Activated naive CD8-positive, alpha-beta T cell treated with anti-CD3 and anti-CD28 coated beads for 36 hours (primary cell): ENCODE data around the gene ACAD11. TPM values are rescaled to one million over a fixed set of nuclear protein-coding genes. Genes with fewer than 3 reads are reported as not detected.
"Not testable (repeated sequence)": the region's sequence is repeated elsewhere in the genome, so short reads cannot be mapped to it uniquely, and the experiment has no call there.

ENCODE experiments used
- DNase-seq: peaks from one replicate; pipeline ENCODE4 v3.0.0; 2021
- H3K27ac Mint-ChIP-seq: one replicate; pipeline ENCODE4 v1.8.0; 2022; ENCODE audit warnings: mild to moderate bottlenecking, moderate library complexity, mixed read lengths
- H3K27me3 Mint-ChIP-seq: one replicate; pipeline ENCODE4 v1.8.0; 2022; ENCODE audit warnings: mild to moderate bottlenecking, mixed read lengths
- H3K36me3 Mint-ChIP-seq: one replicate; pipeline ENCODE4 v1.8.0; 2021; ENCODE audit warnings: mild to moderate bottlenecking, mixed read lengths
- H3K4me1 Mint-ChIP-seq: one replicate; pipeline ENCODE4 v1.8.0; 2021; ENCODE audit warnings: mixed read lengths
- H3K4me3 Mint-ChIP-seq: one replicate; pipeline ENCODE4 v1.8.0; 2022; ENCODE audit warnings: mild to moderate bottlenecking, moderate library complexity, mixed read lengths
- H3K9me3 Mint-ChIP-seq: one replicate; pipeline ENCODE4 v1.8.0; 2022; ENCODE audit warnings: mixed read lengths
- total RNA-seq, 2 experiments: library from RNA; stranded (reverse); gene quantifications; one replicate each; pipeline ENCODE4 v1.2.3, GENCODE V29; 2021

The ACAD11 gene
- total RNA-seq, 2 experiments from 2014 or later, result 11.3 to 12.4 TPM

DNA sequence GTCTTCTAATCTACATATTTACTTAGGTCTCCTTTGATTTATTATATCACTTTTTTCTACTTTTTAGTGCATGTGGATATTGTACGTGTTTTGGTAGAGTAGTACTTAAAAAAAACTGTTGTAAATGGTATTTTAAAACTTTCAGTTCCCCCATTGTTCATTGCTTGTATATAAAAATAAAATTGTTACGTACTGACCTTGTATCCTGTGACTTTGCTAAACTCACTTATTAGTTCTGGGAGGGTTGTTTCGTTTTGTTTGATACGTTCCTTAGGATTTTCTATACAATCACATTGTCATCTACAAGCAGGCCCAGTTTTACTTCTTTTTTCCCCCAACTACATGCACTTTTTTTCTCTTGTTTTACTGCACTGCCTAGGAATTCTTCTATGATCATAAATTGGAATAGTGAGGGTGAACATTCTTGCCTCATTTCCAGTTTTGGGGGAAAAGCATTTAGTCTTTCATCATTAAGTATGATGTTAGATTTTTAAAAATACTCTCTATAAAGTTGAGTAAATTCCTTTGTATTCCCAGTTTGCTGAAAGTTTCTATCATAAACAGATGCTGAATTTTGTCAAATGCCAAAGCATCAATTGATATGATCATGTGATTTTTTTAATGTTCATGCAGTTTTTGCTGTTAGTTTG is 96.1 kb downstream of the ACAD11 start:
- peaks cover 2% of the 10 kb centered on the region for H3K4me1 Mint-ChIP-seq
- H3K4me3 Mint-ChIP-seq, result no peak overlapping the region
- no peak for DNase-seq
- H3K36me3 Mint-ChIP-seq, result peaks cover 35% of the 10 kb centered on the region
- no peaks in the 10 kb centered on the region for H3K27me3 Mint-ChIP-seq
- no peaks in the 10 kb centered on the region for H3K9me3 Mint-ChIP-seq
- H3K27ac Mint-ChIP-seq, result no peak overlapping the region

- Mint-ChIP-seq H3K27ac (no peak overlapping the region), H3K4me1 (no peaks in the 10 kb centered on the region), H3K4me3 (no peak overlapping the region), H3K36me3 (peaks cover 33% of the 10 kb centered on the region), H3K27me3 (no peaks in the 10 kb centered on the region), H3K9me3 (no peaks in the 10 kb centered on the region)
- DNase-seq, result no peak
Observed at GRCh38 chr3:132561003-132561402, 98.6 kb downstream of the ACAD11 start.

DNA sequence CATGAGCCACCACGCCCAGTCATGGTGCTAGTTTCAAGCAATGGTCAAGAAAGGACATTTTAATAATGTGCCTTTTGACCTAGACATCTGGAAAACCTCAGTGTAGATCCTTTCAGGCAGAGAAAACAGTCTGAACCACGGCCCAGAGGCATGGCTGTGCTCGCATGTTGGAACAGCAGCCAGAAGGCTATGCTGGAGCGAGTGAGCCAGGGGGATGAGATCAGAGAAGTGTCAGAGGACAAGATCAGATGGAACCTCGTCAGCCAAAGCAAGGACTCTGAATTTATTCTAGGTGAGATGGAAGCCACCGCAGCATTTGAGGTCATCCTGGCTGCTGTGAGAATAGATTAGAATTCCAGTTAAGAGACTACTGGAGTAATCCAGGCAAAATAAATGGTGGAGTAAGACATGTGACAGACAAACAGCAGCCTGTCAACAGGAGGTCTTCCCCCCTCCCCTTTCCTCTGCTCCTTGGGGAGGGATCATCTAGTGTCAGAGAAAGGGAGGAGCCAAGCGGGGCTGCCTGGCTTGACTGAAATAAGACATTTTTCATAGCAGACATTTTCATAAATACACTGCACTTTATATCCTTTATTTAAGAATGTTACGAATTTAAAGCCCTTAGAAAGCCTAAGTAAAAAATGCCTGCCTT is 103.0 kb downstream of the ACAD11 start:
- no peak for DNase-seq
- no peaks in the 10 kb centered on the region for H3K9me3 Mint-ChIP-seq
- no peaks in the 10 kb centered on the region for H3K27me3 Mint-ChIP-seq
- H3K36me3 Mint-ChIP-seq, result peaks cover 14% of the 10 kb centered on the region
- no peak overlapping the region for H3K27ac Mint-ChIP-seq
- no peak overlapping the region for H3K4me3 Mint-ChIP-seq
- H3K4me1 Mint-ChIP-seq, result peaks cover 4% of the 10 kb centered on the region

DNA sequence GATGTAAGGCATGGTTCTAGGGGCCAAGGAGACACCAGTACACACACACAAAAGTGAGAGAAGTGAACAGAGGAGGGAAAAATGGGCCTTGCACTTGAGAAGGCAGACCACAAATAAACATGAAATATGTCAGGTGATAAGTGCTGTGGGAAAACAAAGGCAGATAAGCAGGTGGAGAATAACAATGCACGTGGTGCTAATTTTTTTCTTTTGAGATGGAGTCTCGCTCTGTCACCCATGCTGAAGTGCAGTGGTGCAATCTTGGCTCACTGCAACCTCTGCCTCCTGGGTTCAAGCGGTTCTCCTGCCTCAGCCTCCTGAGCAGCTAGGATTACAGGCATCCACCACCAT is 103.6 kb downstream of the ACAD11 start:
- not testable (repeated sequence) for H3K4me3 Mint-ChIP-seq, H3K9me3 Mint-ChIP-seq, H3K27ac Mint-ChIP-seq, DNase-seq, H3K4me1 Mint-ChIP-seq, H3K27me3 Mint-ChIP-seq
- peaks cover 15% of the 10 kb centered on the region for H3K36me3 Mint-ChIP-seq

DNA sequence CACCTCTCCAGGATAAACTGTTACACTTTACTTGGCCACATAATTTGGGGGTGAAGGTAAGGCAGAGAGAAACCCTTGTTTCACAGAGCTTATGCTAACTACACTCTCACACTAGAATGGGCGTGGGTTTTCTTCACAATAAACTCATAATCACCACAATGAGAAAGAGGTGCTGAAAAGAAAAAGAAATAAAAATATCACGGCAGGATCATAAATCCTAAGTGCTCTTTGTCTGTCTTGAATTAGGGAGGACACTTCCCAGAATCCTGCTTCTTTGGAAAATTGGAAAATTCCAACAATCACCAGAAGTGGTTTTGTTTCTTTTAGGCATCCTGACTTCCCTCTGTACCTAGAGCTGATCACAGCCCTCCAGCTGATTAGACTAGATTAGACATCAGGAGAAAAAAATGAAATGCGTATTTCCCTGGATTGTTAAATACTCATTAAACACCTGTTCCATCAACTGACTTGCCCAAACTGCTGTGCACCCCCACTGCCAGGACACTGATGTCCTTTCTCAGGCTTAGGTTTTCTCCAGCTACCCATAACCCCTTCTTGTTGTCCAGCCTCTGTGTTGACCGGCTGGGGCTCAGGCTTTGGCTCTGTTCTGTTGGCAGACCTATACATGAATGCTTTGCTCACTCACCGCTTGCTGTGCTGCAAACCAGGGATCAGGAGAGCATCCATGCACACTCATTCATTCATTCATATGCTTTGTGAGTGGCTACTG is 104.1 kb downstream of the ACAD11 start:
- Mint-ChIP-seq H3K4me3 (no peak overlapping the region), H3K27me3 (no peaks in the 10 kb centered on the region), H3K9me3 (no peaks in the 10 kb centered on the region), H3K4me1 (peaks cover 13% of the 10 kb centered on the region), H3K27ac (no peak overlapping the region), H3K36me3 (peaks cover 16% of the 10 kb centered on the region)
- no peak for DNase-seq

GRCh38 chr3:132554437-132554836 is 105.2 kb downstream of the ACAD11 start:
- peaks cover 3% of the 10 kb centered on the region for H3K9me3 Mint-ChIP-seq
- H3K4me3 Mint-ChIP-seq, result no peak overlapping the region
- H3K4me1 Mint-ChIP-seq, result peaks cover 22% of the 10 kb centered on the region
- H3K36me3 Mint-ChIP-seq, result peaks cover 20% of the 10 kb centered on the region
- no peak overlapping the region for H3K27ac Mint-ChIP-seq
- DNase-seq, result no peak
- no peaks in the 10 kb centered on the region for H3K27me3 Mint-ChIP-seq

DNA sequence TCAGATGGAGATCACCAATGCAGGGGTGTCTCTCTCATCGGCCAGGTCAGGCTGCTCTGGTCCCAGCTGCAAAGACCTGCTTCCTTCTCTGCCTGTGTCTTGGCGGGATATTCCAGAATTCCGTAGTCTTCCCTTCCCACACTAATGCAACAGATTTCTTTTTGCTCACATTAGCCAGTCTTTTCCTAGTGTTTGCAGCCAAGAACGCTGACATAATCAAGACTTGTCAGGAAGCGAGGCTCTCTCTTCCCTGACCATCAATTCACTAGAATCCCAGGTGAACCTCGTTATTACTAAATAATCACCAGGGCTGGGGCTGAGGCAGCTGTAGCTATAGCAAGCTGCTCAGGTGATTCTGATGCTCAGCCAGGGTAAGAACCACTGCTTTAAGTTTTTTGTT is 105.8 kb downstream of the ACAD11 start:
- Mint-ChIP-seq H3K4me3 (no peak overlapping the region), H3K9me3 (peaks cover 3% of the 10 kb centered on the region), H3K36me3 (peaks cover 23% of the 10 kb centered on the region), H3K27me3 (no peaks in the 10 kb centered on the region), H3K27ac (no peak overlapping the region), H3K4me1 (peaks cover 27% of the 10 kb centered on the region)
- DNase-seq, result no peak

DNA sequence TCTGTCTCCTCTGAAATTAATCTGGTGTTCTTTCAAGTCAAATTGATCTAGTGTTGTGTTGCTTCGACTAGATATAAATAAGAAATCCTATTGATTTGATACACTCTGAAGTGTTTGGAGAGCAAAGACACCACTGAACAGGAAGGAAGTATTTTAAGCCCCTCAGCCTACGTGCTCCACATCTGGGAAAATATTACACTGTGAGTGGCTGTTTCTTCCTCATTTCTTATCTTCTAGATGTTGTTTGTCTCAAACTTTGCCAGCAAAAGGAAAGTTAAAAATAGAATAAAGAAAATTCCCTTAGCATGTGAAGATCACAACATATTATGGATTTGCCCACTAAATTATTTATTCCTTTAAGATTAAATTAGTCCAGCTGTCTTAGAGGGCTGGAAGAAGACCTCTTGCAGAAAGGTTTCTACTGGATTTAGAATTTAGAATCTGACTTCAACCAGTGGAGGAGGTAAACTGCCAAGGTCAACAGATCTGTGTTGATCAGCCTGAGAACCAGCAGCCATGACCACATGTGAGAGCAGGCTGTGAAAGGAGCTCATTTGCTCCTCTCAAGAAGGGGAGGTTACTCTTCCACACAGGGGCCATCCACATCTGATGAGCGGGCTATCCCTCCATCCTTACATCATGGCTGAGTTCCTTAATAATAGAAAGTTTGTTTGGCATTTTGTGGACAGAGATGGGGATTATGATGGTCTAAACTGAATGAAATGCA is 108.9 kb downstream of the ACAD11 start:
- H3K27me3 Mint-ChIP-seq, result no peaks in the 10 kb centered on the region
- H3K9me3 Mint-ChIP-seq, result peaks cover 6% of the 10 kb centered on the region
- DNase-seq, result no peak
- peak overlapping the region; percentile 39 for H3K4me3 Mint-ChIP-seq
- peaks cover 46% of the 10 kb centered on the region for H3K4me1 Mint-ChIP-seq
- H3K36me3 Mint-ChIP-seq, result peaks cover 32% of the 10 kb centered on the region
- H3K27ac Mint-ChIP-seq, result peak overlapping the region; percentile 98

DNA sequence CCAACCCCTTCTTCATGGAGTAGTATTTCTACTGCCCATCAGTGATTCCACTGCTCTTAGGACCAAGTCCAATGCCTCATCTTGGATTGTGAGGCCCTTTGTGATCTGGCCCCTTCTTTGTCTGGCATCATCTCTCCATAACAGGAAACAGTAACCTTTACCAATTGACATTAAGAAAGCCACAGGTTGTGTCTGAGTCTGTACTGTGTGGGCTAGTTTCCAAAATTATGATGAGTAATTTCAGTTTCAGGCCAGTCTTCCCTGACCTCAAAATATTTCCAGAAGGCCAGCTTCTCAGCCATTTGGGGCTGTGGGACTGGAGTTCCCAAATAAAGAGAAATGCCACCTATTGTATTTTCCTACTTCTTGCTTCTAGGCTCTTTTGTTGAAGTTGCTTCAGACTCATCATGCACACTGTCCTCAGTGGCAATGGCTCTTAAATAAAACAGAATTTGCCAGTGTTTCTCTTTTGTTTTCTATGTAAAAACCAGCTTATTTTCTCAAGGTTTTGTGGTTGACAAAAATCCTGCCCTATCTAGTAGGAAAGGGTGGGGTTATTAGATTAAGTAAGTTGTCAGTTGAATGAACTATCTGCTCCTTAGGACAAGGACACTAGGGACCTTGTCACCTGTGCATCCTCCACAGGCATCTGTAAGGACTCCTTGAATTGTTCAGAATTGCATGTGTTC is 109.6 kb downstream of the ACAD11 start:
- peak; percentile 33 for DNase-seq

GRCh38 chr3:132549169-132549568 is 110.4 kb downstream of the ACAD11 start:
- H3K27me3 Mint-ChIP-seq, result no peaks in the 10 kb centered on the region
- peaks cover 9% of the 10 kb centered on the region for H3K9me3 Mint-ChIP-seq
- peaks cover 43% of the 10 kb centered on the region for H3K36me3 Mint-ChIP-seq
- peaks cover 59% of the 10 kb centered on the region for H3K4me1 Mint-ChIP-seq
- DNase-seq, result no peak
- H3K4me3 Mint-ChIP-seq, result no peak overlapping the region
- H3K27ac Mint-ChIP-seq, result peak overlapping the region; percentile 98

More for the DNA sequence above, 109.6 kb downstream of the ACAD11 start:
- Mint-ChIP-seq H3K36me3 (peaks cover 36% of the 10 kb centered on the region), H3K27me3 (no peaks in the 10 kb centered on the region), H3K27ac (peak overlapping the region; percentile 98), H3K9me3 (peaks cover 9% of the 10 kb centered on the region), H3K4me3 (peak overlapping the region; percentile 67), H3K4me1 (peaks cover 51% of the 10 kb centered on the region)

- peaks cover 59% of the 10 kb centered on the region for H3K36me3 Mint-ChIP-seq
- peaks cover 9% of the 10 kb centered on the region for H3K9me3 Mint-ChIP-seq
- H3K27ac Mint-ChIP-seq, result peak overlapping the region; percentile 93
- H3K4me1 Mint-ChIP-seq, result peaks cover 76% of the 10 kb centered on the region
- no peak for DNase-seq
- no peak overlapping the region for H3K4me3 Mint-ChIP-seq
- no peaks in the 10 kb centered on the region for H3K27me3 Mint-ChIP-seq
Observed at GRCh38 chr3:132545471-132545870, 114.1 kb downstream of the ACAD11 start.

DNA sequence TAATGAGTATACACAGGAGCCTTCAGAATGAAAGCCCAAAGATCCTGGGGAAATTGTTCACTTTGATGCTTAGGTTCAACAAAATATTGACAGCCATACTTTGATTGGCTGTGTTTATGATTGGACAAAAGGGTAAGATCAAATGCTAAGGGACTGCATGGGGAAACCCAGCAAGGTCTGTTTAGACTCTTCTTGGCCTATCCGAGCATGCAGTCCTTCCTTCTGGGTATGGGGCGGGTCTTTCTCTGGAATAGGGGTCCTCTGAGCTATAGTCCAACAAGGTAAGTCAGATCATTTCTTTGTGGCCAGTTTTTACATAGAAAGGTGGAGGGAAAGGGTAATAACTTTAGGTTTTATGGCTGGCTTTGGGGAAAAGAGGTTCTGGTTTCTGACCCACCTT is 115.5 kb downstream of the ACAD11 start:
- Mint-ChIP-seq H3K9me3 (peaks cover 6% of the 10 kb centered on the region), H3K4me1 (peaks cover 65% of the 10 kb centered on the region), H3K4me3 (no peak overlapping the region), H3K36me3 (peaks cover 57% of the 10 kb centered on the region), H3K27ac (peak overlapping the region; percentile 93), H3K27me3 (no peaks in the 10 kb centered on the region)
- DNase-seq, result no peak

- Mint-ChIP-seq H3K27ac (peak overlapping the region; percentile 93), H3K27me3 (no peaks in the 10 kb centered on the region)
Observed at GRCh38 chr3:132543011-132543739, 116.4 kb downstream of the ACAD11 start.

DNA sequence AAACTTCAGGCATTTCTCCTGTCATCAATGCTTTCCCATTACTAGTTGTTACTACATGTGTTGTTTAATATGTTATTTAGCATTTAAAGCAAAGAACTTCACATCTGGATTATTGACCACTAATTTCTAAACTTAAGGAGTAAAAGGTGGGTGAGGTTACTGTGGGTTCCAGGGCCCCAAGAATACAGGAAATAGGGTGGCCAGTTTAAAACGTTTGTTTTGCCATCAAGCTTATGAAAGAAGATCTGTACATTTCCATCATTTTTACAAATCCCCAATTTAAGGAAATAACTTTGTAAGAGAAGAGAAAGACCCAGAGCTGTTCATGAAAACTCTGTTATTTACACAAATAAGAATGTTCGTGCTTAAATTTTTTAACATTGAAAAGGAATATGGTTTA is 117.0 kb downstream of the ACAD11 start:
- no peak for DNase-seq
- Mint-ChIP-seq H3K27ac (peak overlapping the region; percentile 93), H3K9me3 (peaks cover 4% of the 10 kb centered on the region), H3K4me3 (peak overlapping the region; percentile 19), H3K36me3 (peaks cover 48% of the 10 kb centered on the region), H3K4me1 (peaks cover 59% of the 10 kb centered on the region), H3K27me3 (no peaks in the 10 kb centered on the region)

More at GRCh38 chr3:132543011-132543739, 116.4 kb downstream of the ACAD11 start:
- peaks cover 5% of the 10 kb centered on the region for H3K9me3 Mint-ChIP-seq
- DNase-seq, result no peak
- peak overlapping the region; percentile 19 for H3K4me3 Mint-ChIP-seq
- peaks cover 53% of the 10 kb centered on the region for H3K36me3 Mint-ChIP-seq
- H3K4me1 Mint-ChIP-seq, result peaks cover 59% of the 10 kb centered on the region
